ENCODE data around the gene ACR.

- TF ChIP-seq CTCF (IDR thresholded peaks at IDR 0.05) (no peak), POLR2A (IDR thresholded peaks at IDR 0.05) (no peak)
Observed at GRCh38 chr22:50715250-50715649, 22.8 kb upstream of the ACR start.

Measured in testis (tissue), 2 donors.